Bronchial epithelial cell (primary cell): ENCODE measurements around the gene PCDHA5. TPM values are rescaled to one million over a fixed set of nuclear protein-coding genes. Genes with fewer than 3 reads are reported as not detected.

Experiments used
- DNase-seq: peaks from one replicate; pipeline ENCODE4 v3.0.0-alpha.2; 2010; ENCODE audit warnings: low read depth
- FAIRE-seq: peaks from 2 replicates; lab custom pipeline; 2011; peaks lifted over from hg19 to GRCh38; lab: Jason Lieb, UNC
- H3K27me3 ChIP-seq: 2 replicates; pipeline ENCODE4 v1.5.1; 2011; ENCODE audit warnings: low read length; ENCODE audit not compliant: control insufficient read depth, insufficient read depth
- H3K36me3 ChIP-seq: 2 replicates; pipeline ENCODE4 v1.5.1; 2011; ENCODE audit warnings: low read length; ENCODE audit not compliant: control insufficient read depth, insufficient read depth
- H3K4me3 ChIP-seq: 2 replicates; pipeline ENCODE4 v1.5.1; 2011; ENCODE audit warnings: mild to moderate bottlenecking, low read depth, low read length, control low read depth
- total RNA-seq: library from RNA; depleted of rRNA; stranded (reverse); fragments of >200 nt; gene quantifications from 2 replicates; pipeline ENCODE4 v1.2.1, GENCODE V29; 2014
- TF ChIP-seq, protein P1 (sequence below): IDR thresholded peaks from 2 replicates; pipeline ENCODE4 v1.5.1; 2011; ENCODE audit warnings: mild to moderate bottlenecking, moderate library complexity, low read length, control low read depth, inconsistent platforms; ENCODE audit not compliant: insufficient read depth, severe bottlenecking

Gene PCDHA5
- total RNA-seq, 1 donor from 2014 or later = not detected

DNA sequence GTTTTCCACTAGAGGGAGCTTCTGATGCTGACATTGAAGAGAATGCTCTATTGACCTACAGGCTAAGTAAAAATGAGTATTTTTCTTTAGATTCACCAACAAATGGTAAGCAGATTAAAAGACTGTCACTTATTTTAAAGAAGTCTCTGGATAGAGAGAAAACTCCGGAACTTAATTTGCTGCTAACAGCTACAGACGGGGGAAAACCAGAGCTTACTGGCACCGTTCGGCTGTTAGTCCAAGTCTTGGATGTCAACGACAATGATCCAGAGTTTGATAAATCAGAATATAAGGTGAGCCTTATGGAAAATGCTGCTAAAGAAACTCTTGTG, 48.1 kb downstream of the PCDHA5 start:
- no peak for FAIRE-seq
- no peak overlapping the region for H3K4me3 ChIP-seq
- peak; percentile 18 for DNase-seq
- H3K27me3 ChIP-seq = no peaks in the 10 kb centered on the region
- TF ChIP-seq, protein P1, sequence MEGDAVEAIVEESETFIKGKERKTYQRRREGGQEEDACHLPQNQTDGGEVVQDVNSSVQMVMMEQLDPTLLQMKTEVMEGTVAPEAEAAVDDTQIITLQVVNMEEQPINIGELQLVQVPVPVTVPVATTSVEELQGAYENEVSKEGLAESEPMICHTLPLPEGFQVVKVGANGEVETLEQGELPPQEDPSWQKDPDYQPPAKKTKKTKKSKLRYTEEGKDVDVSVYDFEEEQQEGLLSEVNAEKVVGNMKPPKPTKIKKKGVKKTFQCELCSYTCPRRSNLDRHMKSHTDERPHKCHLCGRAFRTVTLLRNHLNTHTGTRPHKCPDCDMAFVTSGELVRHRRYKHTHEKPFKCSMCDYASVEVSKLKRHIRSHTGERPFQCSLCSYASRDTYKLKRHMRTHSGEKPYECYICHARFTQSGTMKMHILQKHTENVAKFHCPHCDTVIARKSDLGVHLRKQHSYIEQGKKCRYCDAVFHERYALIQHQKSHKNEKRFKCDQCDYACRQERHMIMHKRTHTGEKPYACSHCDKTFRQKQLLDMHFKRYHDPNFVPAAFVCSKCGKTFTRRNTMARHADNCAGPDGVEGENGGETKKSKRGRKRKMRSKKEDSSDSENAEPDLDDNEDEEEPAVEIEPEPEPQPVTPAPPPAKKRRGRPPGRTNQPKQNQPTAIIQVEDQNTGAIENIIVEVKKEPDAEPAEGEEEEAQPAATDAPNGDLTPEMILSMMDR = no peak
- no peaks in the 10 kb centered on the region for H3K36me3 ChIP-seq

DNA sequence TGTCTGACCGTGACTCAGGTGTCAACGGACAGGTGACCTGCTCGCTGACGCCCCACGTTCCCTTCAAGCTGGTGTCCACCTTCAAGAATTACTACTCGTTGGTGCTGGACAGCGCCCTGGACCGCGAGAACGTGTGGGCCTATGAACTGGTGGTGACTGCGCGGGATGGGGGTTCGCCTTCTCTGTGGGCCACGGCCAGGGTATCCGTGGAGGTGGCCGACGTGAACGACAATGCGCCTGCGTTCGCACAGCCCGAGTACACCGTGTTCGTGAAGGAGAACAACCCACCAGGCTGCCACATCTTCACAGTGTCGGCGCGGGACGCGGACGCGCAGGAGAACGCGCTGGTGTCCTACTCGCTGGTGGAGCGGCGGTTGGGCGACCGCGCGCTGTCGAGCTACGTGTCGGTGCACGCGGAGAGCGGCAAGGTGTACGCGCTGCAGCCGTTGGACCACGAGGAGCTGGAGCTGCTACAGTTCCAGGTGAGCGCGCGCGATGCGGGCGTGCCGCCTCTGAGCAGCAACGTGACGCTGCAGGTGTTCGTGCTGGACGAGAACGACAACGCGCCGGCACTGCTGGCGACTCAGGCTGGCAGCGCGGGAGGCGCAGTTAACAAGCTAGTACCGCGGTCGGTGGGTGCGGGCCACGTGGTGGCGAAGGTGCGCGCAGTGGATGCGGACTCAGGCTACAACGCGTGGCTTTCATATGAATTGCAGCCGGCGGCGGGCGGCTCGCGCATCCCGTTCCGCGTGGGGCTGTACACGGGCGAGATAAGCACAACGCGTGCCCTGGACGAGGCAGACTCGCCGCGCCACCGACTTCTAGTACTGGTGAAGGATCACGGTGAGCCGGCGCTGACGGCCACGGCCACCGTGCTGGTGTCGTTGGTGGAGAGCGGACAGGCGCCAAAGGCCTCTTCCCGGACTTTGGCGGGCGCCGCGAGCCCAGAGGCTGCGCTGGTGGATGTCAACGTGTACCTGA, 49.1 kb downstream of the PCDHA5 start:
- DNase-seq (no peak), FAIRE-seq (no peak)
- TF ChIP-seq, protein P1 = no peak
- H3K4me3 ChIP-seq = no peak overlapping the region
- H3K36me3 ChIP-seq = no peaks in the 10 kb centered on the region
- no peaks in the 10 kb centered on the region for H3K27me3 ChIP-seq

Other genes starting within 250 kb of the PCDHA5 start
- gene CD14, start 188.4 kb upstream of the PCDHA5 start, total RNA-seq = 2.3 and 3.2 TPM in 2 replicates
- gene TMCO6, start 182.2 kb upstream of the PCDHA5 start, total RNA-seq = 15.7 and 18.2 TPM in 2 replicates
- gene NDUFA2, start 174.0 kb upstream of the PCDHA5 start, total RNA-seq = 16.8 and 46.5 TPM in 2 replicates
- 58.4 and 98.7 TPM in 2 replicates for gene IK, start 173.8 kb upstream of the PCDHA5 start, total RNA-seq
- gene WDR55, start 156.7 kb upstream of the PCDHA5 start, total RNA-seq = 35.7 and 40.8 TPM in 2 replicates
- 0.26 TPM in 2 replicates for gene DND1, start 148.0 kb upstream of the PCDHA5 start, total RNA-seq
- gene HARS1, start 130.2 kb upstream of the PCDHA5 start, total RNA-seq = 55.3 and 73.0 TPM in 2 replicates
- 28.9 and 32.9 TPM in 2 replicates for gene HARS2, start 130.2 kb upstream of the PCDHA5 start, total RNA-seq
- 47.1 and 76.7 TPM in 2 replicates for gene ZMAT2, start 121.2 kb upstream of the PCDHA5 start, total RNA-seq
- under 0.01 TPM in 1 of 2 replicates, not detected in the other for gene PCDHA1, start 35.5 kb upstream of the PCDHA5 start, total RNA-seq
- under 0.01 TPM in 1 of 2 replicates, not detected in the other for gene PCDHA2, start 26.8 kb upstream of the PCDHA5 start, total RNA-seq
- under 0.01 TPM in 1 of 2 replicates, not detected in the other for gene PCDHA3, start 20.6 kb upstream of the PCDHA5 start, total RNA-seq
- gene PCDHA4, start 14.5 kb upstream of the PCDHA5 start, total RNA-seq = 0.26 and 0.77 TPM in 2 replicates
- gene PCDHA6, start 6.3 kb downstream of the PCDHA5 start, total RNA-seq = 0.13 TPM in 1 of 2 replicates, not detected in the other
- under 0.01 and 0.13 TPM in 2 replicates for gene PCDHA7, start 12.7 kb downstream of the PCDHA5 start, total RNA-seq
- gene PCDHA8, start 19.6 kb downstream of the PCDHA5 start, total RNA-seq = 0.13 TPM in 1 of 2 replicates, not detected in the other
- under 0.01 TPM in 2 replicates for gene PCDHA9, start 26.8 kb downstream of the PCDHA5 start, total RNA-seq
- gene PCDHA10, start 34.3 kb downstream of the PCDHA5 start, total RNA-seq = under 0.01 TPM in 2 replicates
- gene PCDHA11, start 47.3 kb downstream of the PCDHA5 start, total RNA-seq = 0.79 and 1.8 TPM in 2 replicates
- gene PCDHA12, start 53.7 kb downstream of the PCDHA5 start, total RNA-seq = under 0.01 and 0.13 TPM in 2 replicates
- gene PCDHA13, start 60.5 kb downstream of the PCDHA5 start, total RNA-seq = 0.13 and 0.26 TPM in 2 replicates
- 1.6 and 1.7 TPM in 2 replicates for gene PCDHAC1, start 104.7 kb downstream of the PCDHA5 start, total RNA-seq
- gene PCDHAC2, start 144.9 kb downstream of the PCDHA5 start, total RNA-seq = 14.1 and 16.8 TPM in 2 replicates
- gene PCDHB1, start 229.8 kb downstream of the PCDHA5 start, total RNA-seq = not detected in 2 replicates